ENCODE results near the gene HSPB3. TPM values are rescaled to one million over a fixed set of nuclear protein-coding genes. Genes with fewer than 3 reads are reported as not detected.
"Not testable (repeated sequence)": the region's sequence is repeated elsewhere in the genome, so short reads cannot be mapped to it uniquely, and the experiment has no call there.

The HSPB3 gene
- total RNA-seq, 2 experiments from 2014 or later = not detected

DNA sequence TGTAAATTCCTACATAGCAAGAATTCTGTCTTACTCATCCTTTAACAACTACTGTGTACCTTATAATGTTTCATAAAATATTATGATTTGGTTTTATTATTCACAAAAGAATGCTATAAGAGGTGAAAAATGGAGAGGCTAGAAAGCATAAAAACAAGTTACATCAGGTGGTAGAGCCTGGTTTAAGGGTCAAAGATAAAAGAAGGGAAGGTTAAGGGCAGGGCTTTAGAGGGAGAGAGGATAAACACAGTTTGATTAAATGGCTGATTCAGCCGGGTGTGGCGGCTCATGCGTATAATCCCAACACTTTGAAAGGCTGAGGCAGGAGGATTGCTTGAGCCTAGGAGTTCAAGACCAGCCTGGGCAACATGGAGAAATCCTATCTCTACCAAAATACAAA lies 40.4 kb upstream of the HSPB3 start:
- TF ChIP-seq, protein P1, sequence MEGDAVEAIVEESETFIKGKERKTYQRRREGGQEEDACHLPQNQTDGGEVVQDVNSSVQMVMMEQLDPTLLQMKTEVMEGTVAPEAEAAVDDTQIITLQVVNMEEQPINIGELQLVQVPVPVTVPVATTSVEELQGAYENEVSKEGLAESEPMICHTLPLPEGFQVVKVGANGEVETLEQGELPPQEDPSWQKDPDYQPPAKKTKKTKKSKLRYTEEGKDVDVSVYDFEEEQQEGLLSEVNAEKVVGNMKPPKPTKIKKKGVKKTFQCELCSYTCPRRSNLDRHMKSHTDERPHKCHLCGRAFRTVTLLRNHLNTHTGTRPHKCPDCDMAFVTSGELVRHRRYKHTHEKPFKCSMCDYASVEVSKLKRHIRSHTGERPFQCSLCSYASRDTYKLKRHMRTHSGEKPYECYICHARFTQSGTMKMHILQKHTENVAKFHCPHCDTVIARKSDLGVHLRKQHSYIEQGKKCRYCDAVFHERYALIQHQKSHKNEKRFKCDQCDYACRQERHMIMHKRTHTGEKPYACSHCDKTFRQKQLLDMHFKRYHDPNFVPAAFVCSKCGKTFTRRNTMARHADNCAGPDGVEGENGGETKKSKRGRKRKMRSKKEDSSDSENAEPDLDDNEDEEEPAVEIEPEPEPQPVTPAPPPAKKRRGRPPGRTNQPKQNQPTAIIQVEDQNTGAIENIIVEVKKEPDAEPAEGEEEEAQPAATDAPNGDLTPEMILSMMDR (IDR thresholded peaks at IDR 0.05) = no peak
- intact Hi-C loops (cut with DNase I, micrococcal nuclease) = no loop called here

GRCh38 chr5:54415896-54416601 lies 39.5 kb upstream of the HSPB3 start:
- Histone ChIP-seq H3K4me1 (ENCODE audit: insufficient read depth, low read length) (no peaks in the 10 kb centered on the region), H3K4me3 (ENCODE audit: low read length) (no peak overlapping the region), H3K27me3 (ENCODE audit: control insufficient read depth in 1 of 2, insufficient read depth in 2 of 2, low read length in 2 of 2) (no peaks in the 10 kb centered on the region), H3K27ac (ENCODE audit: low read depth in 1 of 2, low read length in 2 of 2) (no peak overlapping the region), H3K36me3 (ENCODE audit: insufficient read depth, low read length) (no peaks in the 10 kb centered on the region), H3K9me3 (ENCODE audit: control insufficient read depth in 1 of 2, insufficient read depth in 1 of 2, low read length in 2 of 2) (no peaks in the 10 kb centered on the region)
- Mint-ChIP-seq H3K27ac (no peak overlapping the region), H3K4me3 (no peak overlapping the region), H3K4me1 (ENCODE audit: low read depth) (no peaks in the 10 kb centered on the region), H3K9me3 (no peaks in the 10 kb centered on the region), H3K27me3 (peaks cover 6% of the 10 kb centered on the region), H3K36me3 (ENCODE audit: low read depth) (no peaks in the 10 kb centered on the region)
- ChIA-PET POLR2A (no interaction called here), CTCF (interaction anchor here (0.6 kb wide), 1 partner anchor 9 kb away, joined by 3 read pairs; no protein-coding TSS in a partner anchor)
- TF ChIP-seq, protein P1 (IDR thresholded peaks at IDR 0.05) = no peak
- DNase-seq (no peak), ATAC-seq (ENCODE audit: poor library complexity) (no peak)
- intact Hi-C loops (cut with DNase I, micrococcal nuclease) = no loop called here

More for the DNA sequence above, 40.4 kb upstream of the HSPB3 start:
- Mint-ChIP-seq H3K4me1 (ENCODE audit: low read depth) (no peaks in the 10 kb centered on the region), H3K27me3 (peaks cover 6% of the 10 kb centered on the region), H3K27ac (no peak overlapping the region), H3K4me3 (no peak overlapping the region), H3K36me3 (ENCODE audit: low read depth) (no peaks in the 10 kb centered on the region), H3K9me3 (no peaks in the 10 kb centered on the region)
- Histone ChIP-seq H3K4me1 (ENCODE audit: insufficient read depth, low read length) (no peaks in the 10 kb centered on the region), H3K9me3 (ENCODE audit: control insufficient read depth in 1 of 2, insufficient read depth in 1 of 2, low read length in 2 of 2) (no peaks in the 10 kb centered on the region), H3K4me3 (ENCODE audit: low read length) (no peak overlapping the region), H3K36me3 (ENCODE audit: insufficient read depth, low read length) (no peaks in the 10 kb centered on the region), H3K27me3 (ENCODE audit: control insufficient read depth in 1 of 2, insufficient read depth in 2 of 2, low read length in 2 of 2) (peaks cover 0 to 3% of the 10 kb centered on the region in 2 experiments), H3K27ac (ENCODE audit: low read depth in 1 of 2, low read length in 2 of 2) (no peak overlapping the region)
- CTCF ChIA-PET = no interaction called here
- POLR2A ChIA-PET = no interaction called here
- ATAC-seq (ENCODE audit: poor library complexity) (no peak), DNase-seq (no peak)

DNA sequence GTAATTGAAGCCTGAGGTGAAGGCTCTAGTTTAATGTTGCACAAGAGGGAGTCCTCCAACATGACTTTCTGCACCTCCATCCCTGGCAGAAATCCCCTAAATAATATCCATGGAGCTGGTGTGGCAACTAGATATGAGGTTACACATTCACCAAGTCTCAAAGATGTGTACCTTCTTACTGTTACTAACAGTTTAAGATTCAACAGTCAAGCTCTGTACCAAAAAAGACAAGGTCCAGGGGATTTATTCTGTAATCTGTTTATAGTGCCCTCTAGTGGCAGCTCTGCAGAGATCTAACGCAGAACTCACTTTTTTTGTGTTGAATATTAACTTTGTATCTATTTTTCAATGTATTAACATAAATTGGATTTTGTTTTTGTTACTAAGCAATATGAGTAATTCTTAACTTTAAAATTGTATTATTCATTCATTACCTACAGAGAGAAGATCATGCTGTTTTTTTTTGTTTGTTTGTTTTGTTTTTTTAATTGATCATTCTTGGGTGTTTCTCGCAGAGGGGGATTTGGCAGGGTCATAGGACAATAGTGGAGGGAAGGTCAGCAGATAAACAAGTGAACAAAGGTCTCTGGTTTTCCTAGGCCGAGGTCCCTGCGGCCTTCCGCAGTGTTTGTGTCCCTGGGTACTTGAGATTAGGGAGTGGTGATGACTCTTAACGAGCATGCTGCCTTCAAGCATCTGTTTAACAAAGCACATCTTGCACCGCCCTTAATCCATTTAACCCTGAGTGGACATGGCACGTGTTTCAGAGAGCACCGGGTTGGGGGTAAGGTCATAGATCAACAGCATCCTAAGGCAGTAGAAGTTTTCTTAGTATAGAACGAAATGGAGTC lies 35.7 kb upstream of the HSPB3 start:
- not testable (repeated sequence) for H3K4me1 Mint-ChIP-seq (ENCODE audit: low read depth); H3K4me3 ChIP-seq (ENCODE audit: low read length); H3K9me3 Mint-ChIP-seq; H3K36me3 Mint-ChIP-seq (ENCODE audit: low read depth); H3K27ac ChIP-seq (ENCODE audit: low read depth in 1 of 2, low read length in 2 of 2); H3K9me3 ChIP-seq (ENCODE audit: control insufficient read depth in 1 of 2, insufficient read depth in 1 of 2, low read length in 2 of 2); H3K4me3 Mint-ChIP-seq; H3K27ac Mint-ChIP-seq; H3K27me3 ChIP-seq (ENCODE audit: control insufficient read depth in 1 of 2, insufficient read depth in 2 of 2, low read length in 2 of 2); H3K36me3 ChIP-seq (ENCODE audit: insufficient read depth, low read length); H3K27me3 Mint-ChIP-seq; H3K4me1 ChIP-seq (ENCODE audit: insufficient read depth, low read length)
- ChIA-PET CTCF (interaction anchor here (0.5 to 1.3 kb wide), 12 partner anchors 10 to 208 kb away, joined by 3 to 7 read pairs (median 3); no protein-coding TSS in a partner anchor), POLR2A (interaction anchor here (0.6 to 1.0 kb wide), 4 partner anchors 30 to 939 kb away, joined by 3 to 4 read pairs (median 3); partner anchors contain the start of gene ARL15)
- intact Hi-C loops (cut with DNase I, micrococcal nuclease) = loop anchor here (1.0 kb wide), 2 partner anchors 108 to 176 kb away; no protein-coding TSS in a partner anchor
- TF ChIP-seq, protein P1 (IDR thresholded peaks at IDR 0.05) = peak; percentile 92
- peak in 6 of 14 experiments; percentile 5 to 67 (median 50) for DNase-seq
- peak; percentile 59 for ATAC-seq (ENCODE audit: poor library complexity)

DNA sequence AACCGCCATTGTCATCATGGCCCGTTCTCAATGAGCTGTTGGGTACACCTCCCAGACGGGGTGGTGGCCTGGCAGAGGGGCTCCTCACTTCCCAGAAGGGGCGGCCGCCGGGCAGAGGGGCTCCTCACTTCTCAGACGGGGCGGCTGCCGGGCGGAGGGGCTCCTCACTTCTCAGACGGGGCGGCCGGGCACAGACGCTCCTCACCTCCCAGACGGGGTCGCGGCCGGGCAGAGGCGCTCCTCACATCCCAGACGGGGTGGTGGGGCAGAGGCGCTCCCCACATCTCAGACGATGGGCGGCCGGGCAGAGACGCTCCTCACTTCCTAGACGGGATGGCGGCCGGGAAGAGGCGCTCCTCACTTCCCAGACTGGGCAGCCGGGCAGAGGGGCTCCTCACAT lies 35.0 kb upstream of the HSPB3 start:
- CTCF ChIA-PET; H3K27ac ChIP-seq (ENCODE audit: low read depth in 1 of 2, low read length in 2 of 2); H3K4me1 Mint-ChIP-seq (ENCODE audit: low read depth); DNase-seq; H3K9me3 ChIP-seq (ENCODE audit: control insufficient read depth in 1 of 2, insufficient read depth in 1 of 2, low read length in 2 of 2); POLR2A ChIA-PET; H3K27ac Mint-ChIP-seq; H3K27me3 ChIP-seq (ENCODE audit: control insufficient read depth in 1 of 2, insufficient read depth in 2 of 2, low read length in 2 of 2); H3K36me3 Mint-ChIP-seq (ENCODE audit: low read depth); intact Hi-C loops (cut with DNase I, micrococcal nuclease); H3K4me3 ChIP-seq (ENCODE audit: low read length); H3K36me3 ChIP-seq (ENCODE audit: insufficient read depth, low read length); H3K4me1 ChIP-seq (ENCODE audit: insufficient read depth, low read length); H3K9me3 Mint-ChIP-seq; H3K4me3 Mint-ChIP-seq; ATAC-seq (ENCODE audit: poor library complexity): not testable (repeated sequence)
- H3K27me3 Mint-ChIP-seq = peaks cover 10% of the 10 kb centered on the region

Data from CD4-positive, alpha-beta T cell (primary cell).